Measurements from ENCODE around the gene TXNL4A.

The TXNL4A gene

DNA sequence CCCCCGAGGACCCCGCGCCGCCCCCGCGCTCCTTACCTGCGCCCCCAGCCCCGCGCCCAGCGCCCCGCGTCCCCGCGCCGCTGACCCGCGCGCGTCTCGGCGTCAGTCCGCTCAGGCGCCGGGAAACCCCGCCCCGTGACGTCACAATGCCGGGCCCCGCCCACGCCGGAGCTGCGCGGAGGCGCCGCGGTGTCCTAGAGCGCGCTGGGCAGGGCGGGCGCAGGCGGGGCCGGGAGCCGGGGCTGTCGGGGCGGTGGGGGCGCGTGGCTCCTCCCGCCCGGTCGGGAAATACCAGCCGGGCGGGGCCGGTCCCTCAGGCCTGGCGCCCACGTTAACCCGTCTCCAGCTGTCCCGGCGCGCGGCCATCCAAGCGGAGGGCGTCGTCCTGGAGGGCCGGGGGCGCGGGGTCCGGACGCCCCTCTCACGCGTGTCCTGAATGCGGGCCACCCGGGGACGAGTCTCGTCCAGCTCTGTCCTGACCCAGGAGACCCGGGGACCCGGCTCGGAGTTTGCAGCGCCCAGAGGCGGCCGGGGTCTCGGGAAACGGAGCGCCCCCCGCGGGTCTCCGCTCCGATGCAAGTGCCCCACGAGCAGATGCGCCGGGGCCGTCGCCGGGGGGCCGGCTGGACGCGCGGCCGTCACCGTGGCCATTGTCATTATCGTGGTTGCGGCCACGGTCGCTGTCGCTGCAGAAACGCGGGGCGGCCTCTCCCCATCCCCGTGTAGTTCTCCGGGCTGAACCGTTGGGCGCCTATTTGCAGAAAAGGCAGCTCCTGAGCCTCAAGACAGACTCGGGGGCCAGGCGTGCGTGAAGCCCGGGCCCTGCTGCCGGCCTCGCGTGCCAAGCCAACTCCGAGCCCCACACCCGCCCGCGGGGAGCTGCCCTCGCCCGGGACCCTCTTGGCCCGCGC lies 36.6 kb downstream of the TXNL4A start, which contains the start of gene SLC66A2:
TSS of gene SLC66A2 (minus strand) at position 109 of the 911 bp plus-strand sequence. CDS start 727 bp downstream, outside the sequence.
- ChIA-PET CTCF (no interaction called here), POLR2A (interaction anchor here (0.6 to 2.6 kb wide), 6 partner anchors 8 to 200 kb away, joined by 3 to 9 read pairs (median 5); partner anchors contain the start of genes HSBP1L1, RBFA and TXNL4A)
- Histone ChIP-seq H3K27ac (ENCODE audit: extremely low read depth, low read depth, low read length) (peak within 1 kb of the TSS; percentile 71; the same call in 1 of the 2 replicates), H3K4me1 (ENCODE audit: control insufficient read depth, insufficient read depth, low read length) (peaks cover 8% of the 10 kb centered on the region), H3K9me3 (ENCODE audit: control insufficient read depth, insufficient read depth, low read depth, low read length) (no peaks in the 10 kb centered on the region), H3K36me3 (ENCODE audit: control insufficient read depth in 2 of 2, insufficient read depth in 1 of 2, low read length in 2 of 2) (peaks cover 11 to 22% of the 10 kb centered on the region in 2 experiments; a peak in 2 of 3 replicates), H3K4me3 (ENCODE audit: low read depth, low read length) (peak within 1 kb of the TSS; percentile 72)
- TF ChIP-seq ZNF660 (tag by site-specific recombination; IDR thresholded peaks at IDR 0.05) (no peak), WT1 (tag by site-specific recombination; IDR thresholded peaks at IDR 0.05) (no peak), ZBTB8A (tag by site-specific recombination; IDR thresholded peaks at IDR 0.05) (peak; percentile 80), HOXC10 (CRISPR knock-in tag; IDR thresholded peaks at IDR 0.05) (no peak), ZSCAN30 (tag by site-specific recombination; IDR thresholded peaks at IDR 0.05) (0 out of 2 replicates have a peak, but pooled peaks have one; percentile 41), ZNF585B (tag by site-specific recombination; IDR thresholded peaks at IDR 0.05) (no peak), TRIM28 (IDR thresholded peaks at IDR 0.05; ENCODE audit: borderline replicate concordance, low read length) (no peak), ZNF266 (tag by site-specific recombination; IDR thresholded peaks at IDR 0.05; ENCODE audit: low read depth) (no peak), ZNF169 (tag by site-specific recombination; IDR thresholded peaks at IDR 0.05) (no peak), GLIS2 (tag by site-specific recombination; IDR thresholded peaks at IDR 0.05) (peak; percentile 87), IKZF3 (tag by site-specific recombination; IDR thresholded peaks at IDR 0.05) (0 out of 2 replicates have a peak, but pooled peaks have one; percentile 10), ZIC2 (tag by site-specific recombination; IDR thresholded peaks at IDR 0.05) (no peak), GFI1B (tag by site-specific recombination; IDR thresholded peaks at IDR 0.05) (no peak), ZNF596 (tag by site-specific recombination; IDR thresholded peaks at IDR 0.05) (no peak), YY2 (tag by site-specific recombination; IDR thresholded peaks at IDR 0.05) (no peak), ZNF777 (tag by site-specific recombination; IDR thresholded peaks at IDR 0.05; ENCODE audit: borderline replicate concordance) (peak; percentile 60; the same call in 1 of the 2 replicates), ZNF48 (tag by site-specific recombination; IDR thresholded peaks at IDR 0.05) (no peak), KLF10 (tag by site-specific recombination; IDR thresholded peaks at IDR 0.05) (no peak; the same call in 1 of the 2 replicates), ZNF391 (tag by site-specific recombination; IDR thresholded peaks at IDR 0.05; ENCODE audit: borderline replicate concordance, low read depth) (no peak), ZFHX2 (tag by site-specific recombination; conservative IDR thresholded peaks at IDR 0.05) (peak; percentile 61; the same call in 1 of the 2 replicates), ZNF114 (tag by site-specific recombination; IDR thresholded peaks at IDR 0.05) (no peak), ZNF221 (tag by site-specific recombination; IDR thresholded peaks at IDR 0.05; ENCODE audit: borderline replicate concordance) (no peak), ZNF2 (tag by site-specific recombination; IDR thresholded peaks at IDR 0.05) (no peak), KLF9 (tag by site-specific recombination; IDR thresholded peaks at IDR 0.05; ENCODE audit: low read depth) (peak; percentile 28; the same call in 1 of the 2 replicates), ZBTB17 (tag by site-specific recombination; IDR thresholded peaks at IDR 0.05) (no peak)
- TF ChIP-seq, protein P1, sequence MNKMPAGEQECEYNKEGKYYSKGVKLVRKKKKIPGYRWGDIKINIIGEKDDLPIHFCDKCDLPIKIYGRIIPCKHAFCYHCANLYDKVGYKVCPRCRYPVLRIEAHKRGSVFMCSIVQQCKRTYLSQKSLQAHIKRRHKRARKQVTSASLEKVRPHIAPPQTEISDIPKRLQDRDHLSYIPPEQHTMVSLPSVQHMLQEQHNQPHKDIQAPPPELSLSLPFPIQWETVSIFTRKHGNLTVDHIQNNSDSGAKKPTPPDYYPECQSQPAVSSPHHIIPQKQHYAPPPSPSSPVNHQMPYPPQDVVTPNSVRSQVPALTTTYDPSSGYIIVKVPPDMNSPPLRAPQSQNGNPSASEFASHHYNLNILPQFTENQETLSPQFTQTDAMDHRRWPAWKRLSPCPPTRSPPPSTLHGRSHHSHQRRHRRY (tag by site-specific recombination; IDR thresholded peaks at IDR 0.05): no peak
- TF ChIP-seq, protein P2, sequence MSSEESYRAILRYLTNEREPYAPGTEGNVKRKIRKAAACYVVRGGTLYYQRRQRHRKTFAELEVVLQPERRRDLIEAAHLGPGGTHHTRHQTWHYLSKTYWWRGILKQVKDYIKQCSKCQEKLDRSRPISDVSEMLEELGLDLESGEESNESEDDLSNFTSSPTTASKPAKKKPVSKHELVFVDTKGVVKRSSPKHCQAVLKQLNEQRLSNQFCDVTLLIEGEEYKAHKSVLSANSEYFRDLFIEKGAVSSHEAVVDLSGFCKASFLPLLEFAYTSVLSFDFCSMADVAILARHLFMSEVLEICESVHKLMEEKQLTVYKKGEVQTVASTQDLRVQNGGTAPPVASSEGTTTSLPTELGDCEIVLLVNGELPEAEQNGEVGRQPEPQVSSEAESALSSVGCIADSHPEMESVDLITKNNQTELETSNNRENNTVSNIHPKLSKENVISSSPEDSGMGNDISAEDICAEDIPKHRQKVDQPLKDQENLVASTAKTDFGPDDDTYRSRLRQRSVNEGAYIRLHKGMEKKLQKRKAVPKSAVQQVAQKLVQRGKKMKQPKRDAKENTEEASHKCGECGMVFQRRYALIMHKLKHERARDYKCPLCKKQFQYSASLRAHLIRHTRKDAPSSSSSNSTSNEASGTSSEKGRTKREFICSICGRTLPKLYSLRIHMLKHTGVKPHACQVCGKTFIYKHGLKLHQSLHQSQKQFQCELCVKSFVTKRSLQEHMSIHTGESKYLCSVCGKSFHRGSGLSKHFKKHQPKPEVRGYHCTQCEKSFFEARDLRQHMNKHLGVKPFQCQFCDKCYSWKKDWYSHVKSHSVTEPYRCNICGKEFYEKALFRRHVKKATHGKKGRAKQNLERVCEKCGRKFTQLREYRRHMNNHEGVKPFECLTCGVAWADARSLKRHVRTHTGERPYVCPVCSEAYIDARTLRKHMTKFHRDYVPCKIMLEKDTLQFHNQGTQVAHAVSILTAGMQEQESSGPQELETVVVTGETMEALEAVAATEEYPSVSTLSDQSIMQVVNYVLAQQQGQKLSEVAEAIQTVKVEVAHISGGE (tag by site-specific recombination; conservative IDR thresholded peaks at IDR 0.05; ENCODE audit: low read depth): no peak
- TF ChIP-seq, protein P3, sequence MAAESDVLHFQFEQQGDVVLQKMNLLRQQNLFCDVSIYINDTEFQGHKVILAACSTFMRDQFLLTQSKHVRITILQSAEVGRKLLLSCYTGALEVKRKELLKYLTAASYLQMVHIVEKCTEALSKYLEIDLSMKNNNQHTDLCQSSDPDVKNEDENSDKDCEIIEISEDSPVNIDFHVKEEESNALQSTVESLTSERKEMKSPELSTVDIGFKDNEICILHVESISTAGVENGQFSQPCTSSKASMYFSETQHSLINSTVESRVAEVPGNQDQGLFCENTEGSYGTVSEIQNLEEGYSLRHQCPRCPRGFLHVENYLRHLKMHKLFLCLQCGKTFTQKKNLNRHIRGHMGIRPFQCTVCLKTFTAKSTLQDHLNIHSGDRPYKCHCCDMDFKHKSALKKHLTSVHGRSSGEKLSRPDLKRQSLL (tag by site-specific recombination; IDR thresholded peaks at IDR 0.05): peak; percentile 87; the same call in 1 of the 2 replicates
- TF ChIP-seq, protein P4, sequence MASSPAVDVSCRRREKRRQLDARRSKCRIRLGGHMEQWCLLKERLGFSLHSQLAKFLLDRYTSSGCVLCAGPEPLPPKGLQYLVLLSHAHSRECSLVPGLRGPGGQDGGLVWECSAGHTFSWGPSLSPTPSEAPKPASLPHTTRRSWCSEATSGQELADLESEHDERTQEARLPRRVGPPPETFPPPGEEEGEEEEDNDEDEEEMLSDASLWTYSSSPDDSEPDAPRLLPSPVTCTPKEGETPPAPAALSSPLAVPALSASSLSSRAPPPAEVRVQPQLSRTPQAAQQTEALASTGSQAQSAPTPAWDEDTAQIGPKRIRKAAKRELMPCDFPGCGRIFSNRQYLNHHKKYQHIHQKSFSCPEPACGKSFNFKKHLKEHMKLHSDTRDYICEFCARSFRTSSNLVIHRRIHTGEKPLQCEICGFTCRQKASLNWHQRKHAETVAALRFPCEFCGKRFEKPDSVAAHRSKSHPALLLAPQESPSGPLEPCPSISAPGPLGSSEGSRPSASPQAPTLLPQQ (tag by site-specific recombination; IDR thresholded peaks at IDR 0.05): no peak

Data from HEK293 (cell line).